ENCODE results near the gene YPEL1.
A peak's percentile ranks its signal among the peaks of the same experiment; 100 is the strongest.

The YPEL1 gene

GRCh38 chr22:21702700-21703683 lies 32.6 kb downstream of the YPEL1 start:
- H3K9me3 ChIP-seq, result no peaks in the 10 kb centered on the region
- TF ChIP-seq Cebpa-rat (IDR thresholded peaks at IDR 0.05), result no peak
- H3K27me3 ChIP-seq, result no peaks in the 10 kb centered on the region
- peaks cover 30% of the 10 kb centered on the region; the same call in 1 of the 2 replicates for H4K20me1 ChIP-seq
- no peak overlapping the region for H3K27ac ChIP-seq
- no peak overlapping the region for H3K9ac ChIP-seq
- H3K36me3 ChIP-seq, result peaks cover 100% of the 10 kb centered on the region
- H3K4me3 ChIP-seq, result no peak overlapping the region
- no peak overlapping the region for H3K4me2 ChIP-seq
- peaks cover 16% of the 10 kb centered on the region for H3K4me1 ChIP-seq

GRCh38 chr22:21702094-21702493 lies 33.5 kb downstream of the YPEL1 start:
- H3K27me3 ChIP-seq, result no peaks in the 10 kb centered on the region
- H3K4me1 ChIP-seq, result peaks cover 16% of the 10 kb centered on the region
- H3K9me3 ChIP-seq, result no peaks in the 10 kb centered on the region
- no peak for TF ChIP-seq Cebpa-rat (IDR thresholded peaks at IDR 0.05)
- H3K9ac ChIP-seq, result no peak overlapping the region
- peaks cover 100% of the 10 kb centered on the region for H3K36me3 ChIP-seq
- no peak overlapping the region for H3K4me3 ChIP-seq
- H3K4me2 ChIP-seq, result no peak overlapping the region
- peaks cover 35% of the 10 kb centered on the region; the same call in 1 of the 2 replicates for H4K20me1 ChIP-seq
- no peak overlapping the region for H3K27ac ChIP-seq

- H3K27me3 ChIP-seq, result no peaks in the 10 kb centered on the region
- H3K9me3 ChIP-seq, result no peaks in the 10 kb centered on the region
- H3K4me1 ChIP-seq, result peaks cover 16% of the 10 kb centered on the region
- no peak overlapping the region for H3K27ac ChIP-seq
- no peak for TF ChIP-seq Cebpa-rat (IDR thresholded peaks at IDR 0.05)
- H3K36me3 ChIP-seq, result peaks cover 100% of the 10 kb centered on the region
- H4K20me1 ChIP-seq, result peaks cover 36% of the 10 kb centered on the region; the same call in 1 of the 2 replicates
- H3K9ac ChIP-seq, result no peak overlapping the region
- H3K4me3 ChIP-seq, result no peak overlapping the region
- H3K4me2 ChIP-seq, result no peak overlapping the region
Observed at GRCh38 chr22:21701384-21701971, 34.1 kb downstream of the YPEL1 start.

GRCh38 chr22:21700822-21701221 lies 34.8 kb downstream of the YPEL1 start:
- Histone ChIP-seq H3K9me3 (no peaks in the 10 kb centered on the region), H3K27ac (no peak overlapping the region), H3K4me2 (no peak overlapping the region), H4K20me1 (peaks cover 33% of the 10 kb centered on the region; the same call in 1 of the 2 replicates), H3K9ac (no peak overlapping the region), H3K4me1 (peaks cover 22% of the 10 kb centered on the region), H3K27me3 (no peaks in the 10 kb centered on the region), H3K4me3 (no peak overlapping the region), H3K36me3 (peaks cover 100% of the 10 kb centered on the region)
- TF ChIP-seq Cebpa-rat (IDR thresholded peaks at IDR 0.05), result no peak

GRCh38 chr22:21699643-21700042 lies 36.0 kb downstream of the YPEL1 start:
- Histone ChIP-seq H3K9ac (no peak overlapping the region), H3K4me3 (no peak overlapping the region), H4K20me1 (peaks cover 22% of the 10 kb centered on the region; the same call in 1 of the 2 replicates), H3K27me3 (no peaks in the 10 kb centered on the region), H3K4me2 (no peak overlapping the region; the same call in 1 of the 2 replicates), H3K9me3 (no peaks in the 10 kb centered on the region), H3K4me1 (peaks cover 28% of the 10 kb centered on the region), H3K36me3 (peaks cover 100% of the 10 kb centered on the region), H3K27ac (no peak overlapping the region)
- TF ChIP-seq Cebpa-rat (IDR thresholded peaks at IDR 0.05), result no peak

GRCh38 chr22:21698430-21699329 lies 36.9 kb downstream of the YPEL1 start:
- no peaks in the 10 kb centered on the region for H3K9me3 ChIP-seq

GRCh38 chr22:21697880-21698279 lies 37.7 kb downstream of the YPEL1 start:
- Histone ChIP-seq H3K4me1 (peaks cover 37% of the 10 kb centered on the region), H3K9me3 (no peaks in the 10 kb centered on the region), H3K9ac (no peak overlapping the region), H4K20me1 (peaks cover 22% of the 10 kb centered on the region; the same call in 1 of the 2 replicates), H3K27me3 (no peaks in the 10 kb centered on the region), H3K4me2 (no peak overlapping the region), H3K36me3 (peaks cover 100% of the 10 kb centered on the region), H3K27ac (no peak overlapping the region), H3K4me3 (no peak overlapping the region)
- TF ChIP-seq Cebpa-rat (IDR thresholded peaks at IDR 0.05), result no peak

More at GRCh38 chr22:21698430-21699329, 36.9 kb downstream of the YPEL1 start:
- Histone ChIP-seq H3K4me3 (no peak overlapping the region), H3K4me2 (peak overlapping the region; percentile 55), H3K27ac (peak overlapping the region; percentile 71), H3K27me3 (no peaks in the 10 kb centered on the region), H3K36me3 (peaks cover 100% of the 10 kb centered on the region), H3K9ac (peak overlapping the region; percentile 35; the same call in 1 of the 2 replicates), H3K4me1 (peaks cover 29% of the 10 kb centered on the region), H4K20me1 (peaks cover 22% of the 10 kb centered on the region; the same call in 1 of the 2 replicates)
- TF ChIP-seq Cebpa-rat (IDR thresholded peaks at IDR 0.05), result no peak

- Histone ChIP-seq H3K4me3 (no peak overlapping the region), H4K20me1 (peaks cover 22% of the 10 kb centered on the region; the same call in 1 of the 2 replicates), H3K9ac (peak overlapping the region; percentile 34; the same call in 1 of the 2 replicates), H3K4me2 (no peak overlapping the region), H3K9me3 (no peaks in the 10 kb centered on the region), H3K27me3 (no peaks in the 10 kb centered on the region), H3K4me1 (peaks cover 44% of the 10 kb centered on the region), H3K27ac (no peak overlapping the region), H3K36me3 (peaks cover 99% of the 10 kb centered on the region)
- TF ChIP-seq Cebpa-rat (IDR thresholded peaks at IDR 0.05), result no peak
Observed at GRCh38 chr22:21697021-21697771, 38.4 kb downstream of the YPEL1 start.

All from BLaER1 (cell line).